ENCODE measurements around the gene EBPL.

EBPL gene

GRCh38 chr13:49676581-49677298 lies 14.5 kb downstream of the EBPL start:
- DNase-seq (ENCODE audit: low spot score), result no peak

GRCh38 chr13:49670828-49671227 lies 20.5 kb downstream of the EBPL start:
- DNase-seq (ENCODE audit: low spot score), result no peak

GRCh38 chr13:49669735-49670309 lies 21.5 kb downstream of the EBPL start:
- DNase-seq (ENCODE audit: low spot score), result peak; percentile 89

DNA sequence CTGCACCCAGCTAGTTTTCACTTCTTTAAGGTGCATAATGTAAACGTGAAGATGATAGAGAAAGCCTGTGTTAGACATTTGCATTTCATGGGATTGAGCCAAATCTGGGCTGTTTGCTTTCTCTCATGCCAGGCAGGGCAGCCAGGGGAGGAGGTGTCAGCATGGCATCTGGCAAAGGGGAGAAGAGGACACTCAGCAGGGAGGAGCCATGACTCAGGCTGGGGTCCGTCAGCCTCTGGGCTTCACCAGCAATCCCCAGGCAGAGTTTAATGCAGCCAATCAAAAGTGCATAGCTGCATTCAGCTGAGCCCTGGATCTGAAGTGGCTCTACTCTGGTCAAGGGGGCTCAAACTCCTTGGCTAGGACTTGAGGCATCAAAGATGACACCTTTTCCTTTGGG lies 23.5 kb downstream of the EBPL start:
- DNase-seq (ENCODE audit: low spot score), result no peak

DNA sequence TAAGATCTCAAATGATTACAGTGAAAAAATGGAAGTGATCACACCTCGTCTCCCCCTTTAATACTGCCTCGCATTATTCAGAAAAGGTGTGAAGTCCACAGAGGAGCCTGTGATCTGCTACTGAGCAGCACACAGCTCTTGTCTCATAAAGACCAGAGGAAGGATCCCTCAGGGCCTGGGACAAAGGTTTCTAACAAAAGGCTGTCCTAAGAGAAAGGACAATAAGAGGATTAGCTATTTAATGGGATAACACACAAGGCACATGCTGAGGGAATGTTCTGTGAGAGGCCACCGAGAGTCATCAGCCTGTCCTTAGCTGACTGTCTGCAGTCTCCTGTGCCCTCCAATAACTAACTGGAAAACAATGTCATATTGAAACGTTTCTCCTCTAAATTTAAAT lies 26.7 kb downstream of the EBPL start:
- DNase-seq (ENCODE audit: low spot score), result no peak

- DNase-seq (ENCODE audit: low spot score), result peak; percentile 39
Observed at GRCh38 chr13:49657241-49657641, 34.0 kb downstream of the EBPL start.

- no peak for DNase-seq (ENCODE audit: low spot score)
Observed at GRCh38 chr13:49655906-49656305, 35.4 kb downstream of the EBPL start.

DNA sequence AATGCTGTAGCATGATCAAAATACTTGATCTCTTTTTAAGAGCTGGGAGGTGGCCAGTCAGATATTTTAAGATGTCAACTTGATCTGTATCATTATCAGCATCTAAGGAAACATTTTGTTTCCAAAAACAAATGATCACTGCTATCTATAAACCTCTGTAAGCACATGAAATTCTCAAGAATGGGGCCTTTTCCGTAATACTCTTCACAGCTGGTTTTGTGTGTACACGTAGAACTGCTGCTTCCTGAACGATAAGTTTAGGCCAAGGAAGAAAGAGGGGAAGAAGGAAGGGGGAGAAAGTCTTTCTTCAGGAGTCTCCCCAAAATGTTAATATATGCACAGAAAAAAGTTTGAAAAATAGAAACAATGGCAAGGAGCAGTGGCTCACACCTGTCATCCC lies 37.3 kb downstream of the EBPL start:
- DNase-seq (ENCODE audit: low spot score), result no peak

GRCh38 chr13:49653478-49653877 lies 37.8 kb downstream of the EBPL start:
- DNase-seq (ENCODE audit: low spot score), result no peak

GRCh38 chr13:49652355-49653305 lies 38.7 kb downstream of the EBPL start:
- peak; percentile 33 for DNase-seq (ENCODE audit: low spot score)

GRCh38 chr13:49651570-49652354 lies 39.5 kb downstream of the EBPL start:
- DNase-seq (ENCODE audit: low spot score), result no peak

DNA sequence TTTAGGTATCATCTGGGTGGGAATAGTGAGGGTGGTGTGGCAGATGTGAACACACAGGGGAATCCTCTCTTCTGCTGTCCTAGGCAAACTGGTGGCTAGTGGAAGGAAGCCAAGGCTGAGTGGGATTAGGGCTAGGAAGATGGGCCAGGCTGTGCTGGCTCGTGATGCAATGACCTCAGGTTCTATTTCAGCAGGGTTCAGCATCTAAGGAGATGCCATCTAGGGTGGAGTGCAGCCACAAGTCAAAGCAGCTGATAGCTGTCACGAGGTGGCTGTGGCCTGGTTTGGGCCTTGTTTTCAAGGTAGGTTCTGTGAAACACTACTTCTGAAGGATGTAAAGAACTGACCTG lies 41.3 kb downstream of the EBPL start:
- DNase-seq (ENCODE audit: low spot score), result no peak

DNA sequence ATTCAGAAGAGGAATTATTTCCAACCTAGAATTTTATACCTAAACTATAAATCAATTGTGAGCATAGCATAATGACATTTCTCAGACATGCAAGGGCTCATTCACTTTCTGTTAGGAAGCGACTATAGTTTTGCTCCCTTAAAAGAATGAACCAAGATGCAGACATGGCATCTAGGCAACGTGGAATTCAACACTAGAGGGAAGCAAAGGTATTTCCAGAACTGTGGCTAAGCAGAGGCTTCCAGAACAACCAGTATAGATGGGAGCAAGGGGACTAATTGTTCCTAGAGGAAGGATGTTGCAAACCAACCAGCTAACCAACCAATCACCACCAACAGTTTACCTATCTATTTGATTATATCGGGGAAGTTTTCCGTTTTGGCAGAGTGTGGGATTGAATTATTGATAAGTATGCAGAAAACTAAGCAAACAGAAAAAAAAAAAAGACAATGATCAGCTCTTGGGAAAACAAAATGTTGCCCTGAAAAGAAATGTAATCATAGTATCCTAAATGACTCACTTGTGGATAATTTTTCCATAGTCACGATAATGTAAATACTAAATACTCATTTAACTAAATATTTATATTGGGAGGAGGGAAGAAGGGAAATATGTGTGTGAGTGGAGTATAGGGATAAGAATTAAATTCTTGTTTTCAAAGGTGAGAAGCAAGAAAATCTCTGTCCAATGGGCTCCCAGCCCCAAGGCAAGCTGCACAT lies 41.9 kb downstream of the EBPL start:
- no peak for DNase-seq (ENCODE audit: low spot score)

DNA sequence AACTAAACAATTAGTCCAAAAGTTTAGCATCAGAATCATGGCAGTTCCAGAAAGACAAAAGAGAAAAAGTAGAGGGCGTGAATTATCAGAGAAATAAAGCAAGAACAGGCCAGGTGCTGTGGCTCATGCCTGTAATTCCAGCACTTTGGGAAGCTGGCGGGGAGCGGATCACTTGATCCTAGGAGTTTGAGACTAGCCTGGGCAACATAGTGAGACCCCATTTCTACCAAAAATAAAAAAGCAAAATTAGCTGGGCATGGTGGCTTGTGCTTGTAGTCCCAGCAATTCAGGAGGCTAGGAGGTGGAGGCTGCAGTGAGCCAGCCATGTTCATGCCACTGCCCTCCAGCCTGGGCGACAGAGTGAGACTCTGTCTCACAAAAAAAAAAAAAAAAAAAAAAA lies 44.6 kb downstream of the EBPL start:
- DNase-seq (ENCODE audit: low spot score), result no peak

DNA sequence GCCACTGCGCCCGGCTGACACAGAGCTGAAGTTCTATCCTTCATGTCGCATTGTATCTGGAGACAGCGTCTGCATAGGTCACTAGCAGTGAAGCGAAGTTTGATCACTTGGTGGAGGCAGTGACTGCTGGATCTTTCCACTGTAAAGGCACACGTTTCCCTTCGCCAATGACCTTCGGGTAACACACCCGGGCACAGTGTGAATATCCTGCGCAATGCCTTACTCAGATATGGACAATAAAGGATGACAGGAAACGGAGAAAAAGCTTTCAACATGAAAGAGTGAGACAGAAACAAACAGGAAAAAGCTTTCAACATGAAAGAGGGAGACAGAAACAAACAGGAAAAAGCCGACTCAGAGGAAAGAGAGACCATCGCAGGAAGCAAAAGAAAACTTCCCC lies 45.8 kb downstream of the EBPL start:
- no peak for DNase-seq (ENCODE audit: low spot score)

DNA sequence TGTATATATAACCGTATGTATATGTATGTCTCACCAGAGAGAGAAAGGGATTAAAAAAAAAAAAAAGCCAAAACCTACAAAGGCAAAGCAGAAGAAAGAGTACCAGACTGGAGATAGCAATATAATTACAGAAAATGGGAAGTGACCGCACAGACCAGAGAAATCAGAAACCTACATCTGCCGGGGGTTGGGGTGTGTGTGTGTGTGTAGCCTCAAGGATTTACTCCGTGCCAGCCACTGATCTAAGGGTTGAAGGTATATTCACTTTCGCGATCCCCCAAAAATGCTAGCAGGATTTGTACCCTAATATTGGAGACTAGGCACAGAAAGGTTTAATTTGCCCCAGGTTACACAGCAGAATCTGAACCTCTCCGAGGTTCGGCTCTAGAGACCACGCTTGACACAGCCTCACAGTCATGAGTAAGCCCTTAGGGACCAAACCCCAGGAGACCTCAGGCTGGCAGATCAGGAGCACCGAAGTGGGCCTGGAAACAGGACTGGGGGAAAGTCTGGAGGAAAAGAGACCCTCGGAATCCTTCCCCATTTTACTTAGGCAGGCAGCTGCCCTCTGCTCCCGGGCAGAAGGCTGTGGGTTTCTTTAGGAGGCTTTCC lies 48.1 kb downstream of the EBPL start:
- peak; percentile 16 for DNase-seq (ENCODE audit: low spot score)

DNA sequence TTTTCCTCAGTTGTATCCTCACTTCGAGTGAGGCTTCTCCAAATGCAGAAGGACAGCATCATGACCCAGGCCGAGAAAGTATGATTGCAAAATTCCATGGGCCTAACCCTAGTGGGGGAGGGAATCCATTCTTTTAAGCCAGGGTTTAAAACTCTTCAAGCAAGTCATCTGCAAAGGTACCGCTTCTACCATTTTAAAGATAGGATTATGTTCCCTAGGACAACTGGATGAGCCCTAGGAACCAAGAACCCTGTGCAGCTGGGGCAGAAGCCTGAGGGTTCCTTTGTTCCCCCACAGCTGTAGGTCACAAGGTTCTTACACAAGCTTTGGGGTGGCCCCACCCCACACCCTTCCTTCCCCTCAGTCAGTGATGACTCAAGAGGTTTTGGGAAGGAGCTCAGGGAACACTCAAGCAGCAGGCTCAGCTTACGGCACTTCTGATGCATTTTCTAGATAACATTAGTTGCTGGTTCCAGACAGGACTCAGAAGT lies 49.4 kb downstream of the EBPL start:
- DNase-seq (ENCODE audit: low spot score), result peak; percentile 66

DNA sequence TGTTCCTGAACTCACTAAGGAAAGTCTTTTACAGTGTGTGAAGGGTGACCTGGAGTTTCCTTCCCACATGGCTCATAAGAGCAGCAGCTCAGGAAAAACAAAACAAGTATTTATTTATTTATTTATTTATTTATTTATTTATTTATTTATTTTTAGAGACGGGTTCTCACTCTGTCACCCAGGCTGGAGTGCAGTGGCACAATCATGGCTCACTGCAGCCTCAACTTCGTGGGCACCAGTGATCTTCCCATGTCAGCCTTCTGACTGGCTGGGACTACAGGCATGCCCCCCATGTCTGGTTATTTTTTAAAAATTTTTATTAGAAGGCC lies 52.6 kb downstream of the EBPL start:
- DNase-seq (ENCODE audit: low spot score), result no peak

- DNase-seq (ENCODE audit: low spot score), result no peak
Observed at GRCh38 chr13:49638030-49638743, 53.1 kb downstream of the EBPL start.

GRCh38 chr13:49636705-49637104 lies 54.6 kb downstream of the EBPL start:
- DNase-seq (ENCODE audit: low spot score), result no peak
